ENCODE results near the gene MAMLD1. TPM values are rescaled to one million over a fixed set of nuclear protein-coding genes. Genes with fewer than 3 reads are reported as not detected.

MAMLD1 gene
- total RNA-seq, 1 donor from 2014 or later, result 3.0 TPM

GRCh38 chrX:150450519-150451177 is 87.5 kb downstream of the MAMLD1 start:
- ATAC-seq, result no peak
- DNase-seq, result no peak
- Histone ChIP-seq H3K4me1 (no peaks in the 10 kb centered on the region), H3K27ac (no peak overlapping the region), H3K36me3 (no peaks in the 10 kb centered on the region), H3K4me3 (no peak overlapping the region), H3K9me3 (no peaks in the 10 kb centered on the region), H3K27me3 (ENCODE audit: low read depth) (no peaks in the 10 kb centered on the region)
- TF ChIP-seq CTCF (IDR thresholded peaks at IDR 0.05), result no peak
- intact Hi-C loops (cut with DNase I), result no loop called here

- TF ChIP-seq CTCF (IDR thresholded peaks at IDR 0.05), result no peak
- no peak for ATAC-seq
- intact Hi-C loops (cut with DNase I), result no loop called here
Measured at GRCh38 chrX:150451953-150452352, 88.8 kb downstream of the MAMLD1 start.

DNA sequence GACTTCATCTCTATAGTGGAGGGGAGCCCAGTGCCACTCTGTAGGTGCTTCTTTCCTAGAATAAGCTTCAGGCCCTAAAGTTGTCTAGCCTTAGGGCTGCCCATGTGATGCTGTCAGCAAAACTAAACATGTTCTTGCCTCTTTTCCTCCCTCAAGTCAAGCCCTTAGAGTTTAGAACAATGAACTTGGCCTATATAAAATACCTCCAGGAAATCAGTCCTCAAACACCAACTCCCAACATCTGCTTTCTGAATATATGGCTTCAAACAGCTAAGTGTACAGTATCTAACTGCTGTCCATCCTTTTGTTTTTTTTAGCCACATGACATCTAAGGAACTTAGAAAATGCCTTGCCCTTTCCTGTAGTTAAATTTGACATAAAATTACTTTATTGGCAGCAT is 91.0 kb downstream of the MAMLD1 start:
- no peaks in the 10 kb centered on the region for H3K4me1 ChIP-seq
- ATAC-seq, result no peak
- H3K9me3 ChIP-seq, result no peaks in the 10 kb centered on the region
- no peaks in the 10 kb centered on the region for H3K27me3 ChIP-seq (ENCODE audit: low read depth)
- intact Hi-C loops (cut with DNase I), result no loop called here
- no peak overlapping the region for H3K27ac ChIP-seq
- TF ChIP-seq CTCF (IDR thresholded peaks at IDR 0.05), result no peak
- no peak for DNase-seq
- no peak overlapping the region for H3K4me3 ChIP-seq
- H3K36me3 ChIP-seq, result no peaks in the 10 kb centered on the region

More at GRCh38 chrX:150451953-150452352, 88.8 kb downstream of the MAMLD1 start:
- no peaks in the 10 kb centered on the region for H3K4me1 ChIP-seq
- DNase-seq, result no peak
- no peaks in the 10 kb centered on the region for H3K36me3 ChIP-seq
- H3K4me3 ChIP-seq, result no peak overlapping the region
- no peak overlapping the region for H3K27ac ChIP-seq
- H3K27me3 ChIP-seq (ENCODE audit: low read depth), result no peaks in the 10 kb centered on the region
- H3K9me3 ChIP-seq, result no peaks in the 10 kb centered on the region

DNA sequence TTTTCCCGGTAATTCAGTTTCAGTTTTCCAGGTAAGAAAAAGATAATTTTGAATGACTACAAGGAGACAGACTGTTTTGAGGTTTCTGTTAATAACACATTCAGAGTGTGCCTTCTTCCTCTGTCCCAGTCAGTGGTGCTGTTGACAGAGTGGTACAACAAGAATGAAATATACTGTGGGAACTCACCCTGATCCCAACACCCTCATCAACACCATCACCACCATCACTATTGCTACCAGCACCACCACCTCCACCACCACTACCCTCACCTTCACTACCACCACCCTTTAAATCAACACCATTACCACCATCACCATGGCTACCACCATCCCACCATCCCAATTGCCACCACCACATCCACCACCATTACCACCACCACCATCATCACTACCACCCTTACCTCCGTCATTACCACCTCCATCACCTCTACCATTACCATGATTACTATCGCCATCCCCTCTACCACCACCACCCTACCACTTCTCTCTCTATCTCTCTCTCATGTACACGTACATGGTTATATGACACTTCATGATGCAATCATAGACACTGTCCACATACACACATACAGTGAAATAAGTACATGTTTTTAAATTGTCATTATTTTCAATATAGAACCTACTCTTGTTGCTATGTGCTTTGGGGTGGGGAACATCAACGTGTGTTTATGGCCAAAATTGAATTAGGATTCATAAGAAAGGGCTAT is 91.5 kb downstream of the MAMLD1 start:
- Histone ChIP-seq H3K36me3 (no peaks in the 10 kb centered on the region), H3K9me3 (no peaks in the 10 kb centered on the region), H3K27me3 (ENCODE audit: low read depth) (no peaks in the 10 kb centered on the region), H3K27ac (no peak overlapping the region), H3K4me1 (no peaks in the 10 kb centered on the region), H3K4me3 (no peak overlapping the region)
- intact Hi-C loops (cut with DNase I), result no loop called here
- TF ChIP-seq CTCF (IDR thresholded peaks at IDR 0.05), result no peak
- DNase-seq, result no peak
- no peak for ATAC-seq

DNA sequence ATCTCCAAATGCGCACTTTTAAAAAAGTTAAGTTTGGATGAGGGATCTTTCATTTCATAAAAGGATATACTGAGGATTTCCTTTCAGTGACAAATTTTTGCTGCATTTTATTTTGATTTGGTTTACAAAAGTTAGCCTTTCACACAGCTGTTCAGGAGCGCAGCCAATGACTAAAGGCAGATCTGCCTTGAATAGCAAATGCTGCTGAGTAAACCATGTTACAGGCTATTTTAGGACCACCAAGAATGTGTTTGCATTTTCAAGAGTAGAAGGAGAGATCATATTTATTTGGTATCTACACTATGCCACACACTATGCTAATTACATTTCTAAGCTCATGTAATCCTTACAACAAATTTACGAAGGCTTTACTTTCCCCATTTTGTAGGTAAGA is 92.1 kb downstream of the MAMLD1 start:
- Histone ChIP-seq H3K4me1 (no peaks in the 10 kb centered on the region), H3K9me3 (no peaks in the 10 kb centered on the region), H3K36me3 (no peaks in the 10 kb centered on the region), H3K27me3 (ENCODE audit: low read depth) (no peaks in the 10 kb centered on the region), H3K4me3 (no peak overlapping the region), H3K27ac (no peak overlapping the region)
- DNase-seq, result no peak
- TF ChIP-seq CTCF (IDR thresholded peaks at IDR 0.05), result no peak
- no peak for ATAC-seq
- intact Hi-C loops (cut with DNase I), result no loop called here

Measured in lower lobe of right lung (tissue), 2 donors.